Liver (tissue), 3 donors: ENCODE data around the gene CUZD1.

Experiments
- ATF3 ChIP-seq: IDR thresholded peaks from 2 replicates; pipeline ENCODE4 v1.6.1; 2016; ENCODE audit warnings: antibody characterized with exemption
- CTCF ChIP-seq: fragments of 150-350 bp; IDR thresholded peaks from 2 replicates; pipeline ENCODE4 v1.5.1; 2017; ENCODE audit warnings: improper control_type of control experiment, low read depth, low read length; ENCODE audit not compliant: missing input control
- EGR1 ChIP-seq, 2 donors: IDR thresholded peaks; 2 replicates each; pipeline ENCODE4 v1.6.1; 2016 to 2018; ENCODE audit warnings: antibody characterized with exemption in 2 of 2, low read depth in 2 of 2
- FOXA1 ChIP-seq: IDR thresholded peaks from 2 replicates; pipeline ENCODE4 v1.6.1; 2016; ENCODE audit warnings: antibody characterized with exemption
- JUND ChIP-seq, 2 donors: IDR thresholded peaks; 2 replicates each; pipeline ENCODE4 v1.6.1; 2016; ENCODE audit warnings: antibody characterized with exemption in 2 of 2
- MAX ChIP-seq: IDR thresholded peaks from 2 replicates; pipeline ENCODE4 v1.6.1; 2016; ENCODE audit warnings: antibody characterized with exemption
- RAD21 ChIP-seq, 2 donors: IDR thresholded peaks; 2 replicates each; pipeline ENCODE4 v1.6.1; 2016; ENCODE audit warnings: antibody characterized with exemption in 2 of 2, mild to moderate bottlenecking in 2 of 2
- REST ChIP-seq: IDR thresholded peaks from 2 replicates; pipeline ENCODE4 v1.6.1; 2016; ENCODE audit warnings: antibody characterized with exemption, mild to moderate bottlenecking
- RXRA ChIP-seq, 2 donors: IDR thresholded peaks; 2 replicates each; pipeline ENCODE4 v1.6.1; 2017 to 2018; ENCODE audit warnings: antibody characterized with exemption in 2 of 2, mild to moderate bottlenecking in 1 of 2
- SP1 ChIP-seq: IDR thresholded peaks from 2 replicates; pipeline ENCODE4 v1.6.1; 2018; ENCODE audit warnings: antibody characterized with exemption, mild to moderate bottlenecking
- TAF1 ChIP-seq: conservative IDR thresholded peaks from 2 replicates; pipeline ENCODE4 v1.6.1; 2016; ENCODE audit warnings: antibody characterized with exemption, mild to moderate bottlenecking
- YY1 ChIP-seq: IDR thresholded peaks from 2 replicates; pipeline ENCODE4 v1.6.1; 2016; ENCODE audit warnings: antibody characterized with exemption, mild to moderate bottlenecking
- ZBTB33 ChIP-seq: IDR thresholded peaks from 2 replicates; pipeline ENCODE4 v1.6.1; 2016; ENCODE audit warnings: antibody characterized with exemption
- donor health status: healthy.
- donor health status: healthy.

- TF ChIP-seq CTCF (no peak), JUND (IDR thresholded peaks at IDR 0.05) (no peak), YY1 (no peak), REST (no peak), RXRA (IDR thresholded peaks at IDR 0.05) (no peak), ATF3 (no peak), TAF1 (no peak), EGR1 (IDR thresholded peaks at IDR 0.05; ENCODE audit: low read depth in 2 of 2) (no peak), RAD21 (IDR thresholded peaks at IDR 0.05) (no peak), SP1 (no peak), FOXA1 (no peak), ZBTB33 (no peak), MAX (no peak)
These were observed 13.9 kb upstream of the CUZD1 start for GRCh38 chr10:122859527-122859926.
